Occipital lobe (tissue), 3 donors: Measurements from ENCODE around the gene KIR3DL3. TPM values are rescaled to one million over a fixed set of nuclear protein-coding genes. Genes with fewer than 3 reads are reported as not detected.
"Not testable (repeated sequence)": the region's sequence is repeated elsewhere in the genome, so short reads cannot be mapped to it uniquely, and the experiment has no call there.

Experiments used
- DNase-seq: peaks from one replicate; lab custom pipeline; 2025; lab: John Stamatoyannopoulos, UW
- small RNA-seq: library from RNA; depleted of rRNA; stranded (forward); fragments of <200 nt; gene quantifications from one replicate; pipeline ENCODE3, GENCODE V24; 2014
- total RNA-seq: library from RNA; depleted of rRNA; stranded (reverse); fragments of >200 nt; gene quantifications from one replicate; pipeline ENCODE4 v1.2.3, GENCODE V29; 2014

KIR3DL3 gene
- total RNA-seq, 1 donor from 2014 or later, result not detected

GRCh38 chr19:54778896-54779295, 54.7 kb downstream of the KIR3DL3 start:
- DNase-seq, result not testable (repeated sequence)

- not testable (repeated sequence) for DNase-seq
Observed at GRCh38 chr19:54782916-54783315, 58.7 kb downstream of the KIR3DL3 start.

Small RNA genes lying within 50 kb of the gene (small RNA-seq; reads per million reads assigned to genes)
- gene AC245128.2 (not detected), gene KIR3DP1 (not detected)

Other genes with a start within 250 kb of the KIR3DL3 start
- gene LAIR2, start 221.6 kb upstream of the KIR3DL3 start, total RNA-seq, result not detected
- 0.94 TPM for gene LILRA2, start 150.7 kb upstream of the KIR3DL3 start, total RNA-seq
- 0.16 TPM for gene LILRA1, start 130.8 kb upstream of the KIR3DL3 start, total RNA-seq
- gene LILRB1, start 94.0 kb upstream of the KIR3DL3 start, total RNA-seq, result not detected
- gene LILRB4, start 61.5 kb upstream of the KIR3DL3 start, total RNA-seq, result 1.6 TPM
- not detected for gene KIR2DL3, start 14.1 kb downstream of the KIR3DL3 start, total RNA-seq
- not detected for gene KIR2DL1, start 45.4 kb downstream of the KIR3DL3 start, total RNA-seq
- not detected for gene KIR2DL4, start 79.2 kb downstream of the KIR3DL3 start, total RNA-seq
- not detected for gene KIR3DL1, start 92.0 kb downstream of the KIR3DL3 start, total RNA-seq
- gene KIR2DS4, start 108.2 kb downstream of the KIR3DL3 start, total RNA-seq, result not detected
- gene KIR3DL2, start 126.0 kb downstream of the KIR3DL3 start, total RNA-seq, result not detected
- gene FCAR, start 149.8 kb downstream of the KIR3DL3 start, total RNA-seq, result not detected
- not detected for gene NCR1, start 181.7 kb downstream of the KIR3DL3 start, total RNA-seq
- gene NLRP7, start 223.1 kb downstream of the KIR3DL3 start, total RNA-seq, result not detected
- 2.0 TPM for gene NLRP2, start 241.9 kb downstream of the KIR3DL3 start, total RNA-seq